ENCODE data around the gene MIS18BP1. TPM values are rescaled to one million over a fixed set of nuclear protein-coding genes. Genes with fewer than 3 reads are reported as not detected.

The MIS18BP1 gene
- total and polyA plus RNA-seq, 9 of the 15 experiments (the other 6 are each of a cell fraction or from before 2014, with no cell fraction given), result 5.0 to 29.1 (median 19.1) TPM

- no peak overlapping the region for H3K4me3 ChIP-seq
- H3K9ac ChIP-seq (ENCODE audit: insufficient read depth in 1 of 2, low read depth in 2 of 2, low read length in 2 of 2), result no peak overlapping the region
- in situ Hi-C loops (cut with MboI) (no loop called here), intact Hi-C loops (cut with micrococcal nuclease) (loop anchor here (5.0 kb wide), 1 partner anchor 288 kb away; the partner anchor contains the start of genes KLHL28 and TOGARAM1)
- ATAC-seq (peak; percentile 32), DNase-seq (ENCODE audit: extremely low read depth in 1 of 4, low spot score in 3 of 4) (peak in 2 of 4 experiments; percentile 37 to 51), FAIRE-seq (peak; percentile 52)
- H3K27me3 ChIP-seq (ENCODE audit: control insufficient read depth in 2 of 2, insufficient read depth in 2 of 2, low read length in 2 of 2), result no peaks in the 10 kb centered on the region
- H3K4me1 ChIP-seq (replicated peaks in 1 of 2; ENCODE audit: control insufficient read depth in 2 of 2, insufficient read depth in 2 of 2, low read length in 2 of 2), result peaks cover 7 to 12% of the 10 kb centered on the region in 2 experiments; a peak in 3 of 5 replicates
- POLR2A ChIA-PET, result interaction anchor here (0.7 kb wide), 1 partner anchor 1539 kb away, joined by 3 read pairs; no protein-coding TSS in a partner anchor
- H3K36me3 ChIP-seq (ENCODE audit: control insufficient read depth, insufficient read depth, low read length), result no peaks in the 10 kb centered on the region
- BruUV-seq (replicated peaks), result no TSS peak
- peak overlapping the region; percentile 33 for H3K4me2 ChIP-seq (ENCODE audit: insufficient read depth, low read length)
- no peaks in the 10 kb centered on the region for H4K20me1 ChIP-seq (replicated peaks; ENCODE audit: control insufficient read depth, insufficient read depth, low read length)
- CTCF ChIA-PET (ENCODE audit: low intra/inter-chr PET ratio), result no interaction called here
- H3K9me3 ChIP-seq (replicated peaks; ENCODE audit: control insufficient read depth, insufficient read depth, low read depth, low read length), result peaks cover 6% of the 10 kb centered on the region; the same call in 1 of the 2 replicates
- H3K9me1 ChIP-seq (ENCODE audit: control insufficient read depth, insufficient read depth, low read length), result no peaks in the 10 kb centered on the region
- WGBS (ENCODE audit: insufficient coverage, low coverage, missing lambda C conversion rate), result 13% methylated on average over 4 of the region's 5 CpGs
- H3K79me2 ChIP-seq (ENCODE audit: control insufficient read depth, insufficient read depth, low read length), result peaks cover 75% of the 10 kb centered on the region
- H3K27ac ChIP-seq (ENCODE audit: extremely low read depth, low read depth, low read length), result peak overlapping the region; percentile 60; the same call in 2 of the 3 replicates
- no peak overlapping the region for H2AFZ ChIP-seq (ENCODE audit: low read depth, low read length)
- TF ChIP-seq ZNF232 (CRISPR knock-in tag; IDR thresholded peaks at IDR 0.05) (no peak), ZNF318 (IDR thresholded peaks at IDR 0.05; ENCODE audit: borderline replicate concordance in 1 of 2, low read depth in 1 of 2) (no peak), THRB (CRISPR knock-in tag; conservative IDR thresholded peaks at IDR 0.05) (no peak), EP300 (IDR thresholded peaks at IDR 0.05; ENCODE audit: low read length) (peak; percentile 59; the same call in 1 of the 2 replicates), CBX1 (IDR thresholded peaks at IDR 0.05; ENCODE audit: low read depth) (no peak), HDAC1 (IDR thresholded peaks at IDR 0.05) (peak in 1 of 2 experiments; percentile 62; a peak in 1 of 4 replicates), L3MBTL2 (IDR thresholded peaks at IDR 0.05) (peak; percentile 61), ZNF224 (CRISPR knock-in tag; IDR thresholded peaks at IDR 0.05) (no peak), U2AF1 (optimal IDR thresholded peaks at IDR 0.05; ENCODE audit: low read depth, low read length) (no peak), SNIP1 (IDR thresholded peaks at IDR 0.05; ENCODE audit: low read depth) (no peak), CCAR2 (IDR thresholded peaks at IDR 0.05; ENCODE audit: low read depth, low read length) (no peak), SRSF9 (IDR thresholded peaks at IDR 0.05; ENCODE audit: borderline replicate concordance, low read depth, low read length) (no peak), KDM1A (IDR thresholded peaks at IDR 0.05) (peak; percentile 46 to 79; a peak in 3 of 4 replicates)
Measured at GRCh38 chr14:45249856-45250575, 3.0 kb downstream of the MIS18BP1 start.

Data from K562 (cell line).